B cell (primary cell): Measurements from ENCODE around the gene MEA1. TPM values are rescaled to one million over a fixed set of nuclear protein-coding genes. Genes with fewer than 3 reads are reported as not detected.

Experiments used
- ATAC-seq: fragments of 200-7000 bp; cut with Tn5 transposase; one replicate; pipeline ENCODE4 v1.10.0; 2021; ENCODE audit warnings: low read depth, mild to moderate bottlenecking, moderate number of reproducible peaks, moderate library complexity
- CTCF ChIA-PET: fragments of 350-600 bp; sonication (Branson Sonifier 250); formaldehyde crosslinking; loops from one replicate; lab custom pipeline; 2021; ENCODE audit warnings: antibody characterized with exemption, inconsistent platforms; lab: Charles Lee
- POLR2A ChIA-PET: fragments of 350-600 bp; sonication (Branson Sonifier 250); formaldehyde crosslinking; loops from one replicate; lab custom pipeline; 2021; ENCODE audit warnings: antibody characterized with exemption; lab: Charles Lee
- DNase-seq: peaks from one replicate; pipeline ENCODE4 v3.0.0; 2013
- H2AFZ ChIP-seq: 2 replicates; pipeline ENCODE4 v1.6.1; 2012; ENCODE audit warnings: mild to moderate bottlenecking, low read depth, low read length; ENCODE audit not compliant: insufficient read depth, poor library complexity, severe bottlenecking
- H3K27ac ChIP-seq, 2 donors: 1 replicate in 1 of 2; 2 replicates in 1 of 2; pipeline ENCODE4 v1.5.1; 2012 to 2013; ENCODE audit warnings: low read length in 2 of 2, mild to moderate bottlenecking in 2 of 2, moderate library complexity in 1 of 2
- H3K27me3 ChIP-seq, 4 experiments: fragments of 200-600 bp in 1 of 4; sonication (generic) in 1 of 4; replicated peaks in 1 of 4; 1 replicate in 2 of 4; 2 replicates in 2 of 4; pipeline versions ENCODE4 v1.6.1 to v1.7.0; 2013 to 2016; ENCODE audit warnings: low read length in 3 of 4, mild to moderate bottlenecking in 2 of 4, mixed read lengths in 1 of 4, moderate library complexity in 1 of 4; ENCODE audit not compliant: insufficient read depth in 4 of 4, control insufficient read depth in 3 of 4; ENCODE audit errors: control extremely low read depth in 1 of 4
- H3K36me3 ChIP-seq, 2 experiments: replicated peaks in 1 of 2; 1 replicate in 1 of 2; 2 replicates in 1 of 2; pipeline versions ENCODE4 v1.6.1 to v1.7.1; 2013; ENCODE audit warnings: low read length in 1 of 2; ENCODE audit not compliant: insufficient read depth in 2 of 2, control insufficient read depth in 1 of 2; ENCODE audit errors: control extremely low read depth in 1 of 2, extremely low read depth in 1 of 2
- H3K4me1 ChIP-seq, 2 donors: fragments of 200-600 bp in 1 of 2; sonication (generic) in 1 of 2; 1 replicate in 1 of 2; 2 replicates in 1 of 2; pipeline versions ENCODE4 v1.5.1 to v1.6.1; 2013 to 2017; ENCODE audit warnings: low read length in 2 of 2; ENCODE audit not compliant: control insufficient read depth in 2 of 2, insufficient read depth in 2 of 2
- H3K4me2 ChIP-seq: replicated peaks from 2 replicates; pipeline ENCODE3; 2012; ENCODE audit warnings: mild to moderate bottlenecking, low read depth, low read length; ENCODE audit not compliant: poor library complexity, severe bottlenecking
- H3K4me3 ChIP-seq, 5 experiments: fragments of 200-600 bp in 1 of 5; sonication (generic) in 1 of 5; 1 replicate in 3 of 5; 2 replicates in 2 of 5; pipeline versions ENCODE4 v1.5.1 to v1.7.0; 2011 to 2016; ENCODE audit warnings: low read length in 4 of 5, mild to moderate bottlenecking in 4 of 5, low read depth in 2 of 5, control low read depth in 1 of 5, moderate library complexity in 1 of 5; ENCODE audit not compliant: insufficient read depth in 1 of 5; ENCODE audit errors: control extremely low read depth in 1 of 5, extremely low read depth in 1 of 5
- H3K79me2 ChIP-seq: fragments of 200-600 bp; sonication (generic); one replicate; pipeline ENCODE4 v1.6.0; 2016; ENCODE audit warnings: low read length; ENCODE audit not compliant: control insufficient read depth, insufficient read depth
- H3K9ac ChIP-seq: fragments of 200-600 bp; sonication (generic); 2 replicates; pipeline ENCODE4 v1.6.1; 2017; ENCODE audit warnings: mild to moderate bottlenecking, low read length, moderate library complexity
- H3K9me3 ChIP-seq, 3 donors: one replicate each; pipeline versions ENCODE4 v1.6.1 to v1.7.1; 2013; ENCODE audit warnings: low read length in 2 of 3; ENCODE audit not compliant: control insufficient read depth in 2 of 3, insufficient read depth in 1 of 3; ENCODE audit errors: control extremely low read depth in 1 of 3
- H4K20me1 ChIP-seq: 2 replicates; pipeline ENCODE4 v1.6.0; 2012; ENCODE audit warnings: mild to moderate bottlenecking, low read length; ENCODE audit not compliant: insufficient read depth, control insufficient read depth, poor library complexity, severe bottlenecking
- H3K27ac Mint-ChIP-seq: one replicate; pipeline ENCODE4 v1.8.0; 2021; ENCODE audit warnings: mixed read lengths
- H3K27me3 Mint-ChIP-seq: one replicate; pipeline ENCODE4 v1.8.0; 2021; ENCODE audit warnings: mixed read lengths
- H3K4me1 Mint-ChIP-seq: one replicate; pipeline ENCODE4 v1.8.0; 2021; ENCODE audit warnings: mixed read lengths
- H3K4me3 Mint-ChIP-seq: one replicate; pipeline ENCODE4 v1.8.0; 2021; ENCODE audit warnings: mixed read lengths
- H3K9me3 Mint-ChIP-seq: one replicate; pipeline ENCODE4 v1.8.0; 2022; ENCODE audit warnings: mixed read lengths; ENCODE audit not compliant: insufficient read depth
- EZH2 ChIP-seq: IDR thresholded peaks from 2 replicates; pipeline ENCODE4 v1.6.1; 2012; ENCODE audit warnings: borderline replicate concordance, low read depth, mild to moderate bottlenecking, moderate library complexity, low read length; ENCODE audit not compliant: insufficient read depth, poor library complexity, severe bottlenecking
- WGBS: methylation state at CpG from one replicate; pipeline ENCODE4 v1.1.5; 2013; ENCODE audit warnings: missing lambda C conversion rate; ENCODE audit not compliant: insufficient coverage; 5-methylcytosine and 5-hydroxymethylcytosine counted together
- intact Hi-C: fragments of 100-400 bp; cut with micrococcal nuclease; formaldehyde crosslinking; loops from one replicate; pipeline ENCODE4 v1.10.0; 2022
- polyA plus RNA-seq: library from polyadenylated mRNA; depleted of rRNA; stranded (reverse); fragments of >200 nt; gene quantifications from 2 replicates; pipeline ENCODE4 v1.2.3, GENCODE V29; 2012
- total RNA-seq, 2 donors: library from RNA; stranded (reverse); fragments of 120-200 nt in 1 of 2; gene quantifications; 1 replicate in 1 of 2; 2 replicates in 1 of 2; pipeline versions ENCODE4 v1.2.3 to v1.2.4, GENCODE V29; 2013 to 2022
- TF ChIP-seq, protein P1 (sequence below): fragments of 200-600 bp; IDR thresholded peaks from one replicate; pipeline ENCODE4 v1.8.0; 2022; ENCODE audit warnings: antibody characterized with exemption, mild to moderate bottlenecking

The MEA1 gene
- total and polyA plus RNA-seq, 2 donors (not counting 1 experiment from before 2014, with no cell fraction given): 35.7 to 36.7 TPM

DNA sequence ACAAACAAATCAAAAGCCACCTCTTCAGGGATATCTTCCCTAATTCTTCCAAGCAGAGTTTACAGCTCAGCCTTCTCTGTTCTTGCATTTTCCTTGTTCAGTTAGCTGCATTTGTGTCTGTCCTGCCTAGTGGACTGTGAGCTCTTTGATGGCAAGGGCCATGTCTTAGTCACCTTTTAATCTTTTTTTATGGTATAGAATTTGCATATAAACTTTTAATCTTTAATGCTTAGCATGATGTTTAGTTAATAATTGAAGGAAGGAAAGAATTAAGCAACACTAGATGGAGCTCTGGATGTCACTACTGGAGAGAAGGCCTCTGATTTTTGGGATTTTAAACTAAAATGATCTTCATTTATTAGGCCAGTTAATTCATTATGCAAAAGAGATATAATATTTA lies 17.2 kb downstream of the MEA1 start:
- no peak overlapping the region for H3K9ac ChIP-seq
- H3K27me3 ChIP-seq: no peaks in the 10 kb centered on the region
- no peaks in the 10 kb centered on the region for H4K20me1 ChIP-seq
- H3K27ac ChIP-seq: no peak overlapping the region
- ChIA-PET POLR2A (interaction anchor here (0.6 to 0.7 kb wide), 2 partner anchors 18 to 52 kb away, joined by 3 to 4 read pairs; partner anchors contain the start of gene PEX6), CTCF (no interaction called here)
- no peak for TF ChIP-seq EZH2
- TF ChIP-seq, protein P1, sequence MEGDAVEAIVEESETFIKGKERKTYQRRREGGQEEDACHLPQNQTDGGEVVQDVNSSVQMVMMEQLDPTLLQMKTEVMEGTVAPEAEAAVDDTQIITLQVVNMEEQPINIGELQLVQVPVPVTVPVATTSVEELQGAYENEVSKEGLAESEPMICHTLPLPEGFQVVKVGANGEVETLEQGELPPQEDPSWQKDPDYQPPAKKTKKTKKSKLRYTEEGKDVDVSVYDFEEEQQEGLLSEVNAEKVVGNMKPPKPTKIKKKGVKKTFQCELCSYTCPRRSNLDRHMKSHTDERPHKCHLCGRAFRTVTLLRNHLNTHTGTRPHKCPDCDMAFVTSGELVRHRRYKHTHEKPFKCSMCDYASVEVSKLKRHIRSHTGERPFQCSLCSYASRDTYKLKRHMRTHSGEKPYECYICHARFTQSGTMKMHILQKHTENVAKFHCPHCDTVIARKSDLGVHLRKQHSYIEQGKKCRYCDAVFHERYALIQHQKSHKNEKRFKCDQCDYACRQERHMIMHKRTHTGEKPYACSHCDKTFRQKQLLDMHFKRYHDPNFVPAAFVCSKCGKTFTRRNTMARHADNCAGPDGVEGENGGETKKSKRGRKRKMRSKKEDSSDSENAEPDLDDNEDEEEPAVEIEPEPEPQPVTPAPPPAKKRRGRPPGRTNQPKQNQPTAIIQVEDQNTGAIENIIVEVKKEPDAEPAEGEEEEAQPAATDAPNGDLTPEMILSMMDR: no peak
- no peak for DNase-seq
- intact Hi-C loops: no loop called here
- no peak overlapping the region for H3K4me3 Mint-ChIP-seq
- no peak for ATAC-seq
- no peak overlapping the region for H3K27ac Mint-ChIP-seq
- no peak overlapping the region for H3K4me2 ChIP-seq
- no peaks in the 10 kb centered on the region for H3K4me1 ChIP-seq
- no peaks in the 10 kb centered on the region for H3K9me3 ChIP-seq
- no peaks in the 10 kb centered on the region for H3K4me1 Mint-ChIP-seq
- H3K27me3 Mint-ChIP-seq: no peaks in the 10 kb centered on the region
- no peak overlapping the region for H3K4me3 ChIP-seq
- peaks cover 0 to 5% of the 10 kb centered on the region in 2 experiments for H3K36me3 ChIP-seq
- H2AFZ ChIP-seq: no peak overlapping the region
- peaks cover 25% of the 10 kb centered on the region for H3K79me2 ChIP-seq
- H3K9me3 Mint-ChIP-seq: no peaks in the 10 kb centered on the region

DNA sequence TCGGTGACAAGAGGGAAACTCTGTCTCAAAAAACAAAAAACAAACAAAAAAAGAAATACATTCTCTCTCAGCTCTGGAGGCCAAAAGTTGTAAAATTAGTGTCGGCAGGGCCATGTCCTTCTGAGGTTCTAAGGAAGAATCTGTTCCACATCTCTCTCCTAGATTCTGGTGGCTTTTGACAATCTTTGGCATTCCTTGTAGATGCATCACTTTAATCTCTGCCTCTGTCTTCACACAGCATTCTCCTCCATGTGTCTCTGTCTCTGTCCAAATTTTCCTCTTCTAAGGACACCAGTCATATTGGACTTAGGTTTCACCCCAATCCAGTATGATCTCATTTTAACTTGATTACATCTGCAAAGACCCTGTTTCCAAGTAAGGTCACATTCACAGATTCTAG lies 20.3 kb downstream of the MEA1 start:
- POLR2A ChIA-PET: no interaction called here
- Mint-ChIP-seq H3K27ac (no peak overlapping the region), H3K4me3 (no peak overlapping the region), H3K27me3 (no peaks in the 10 kb centered on the region), H3K4me1 (no peaks in the 10 kb centered on the region), H3K9me3 (no peaks in the 10 kb centered on the region)
- H3K9me3 ChIP-seq: no peaks in the 10 kb centered on the region
- no peak overlapping the region for H3K4me3 ChIP-seq
- H2AFZ ChIP-seq: no peak overlapping the region
- TF ChIP-seq, protein P1: no peak
- no peak for TF ChIP-seq EZH2
- no peak overlapping the region for H3K9ac ChIP-seq
- H3K79me2 ChIP-seq: peaks cover 21% of the 10 kb centered on the region
- no peak overlapping the region for H3K27ac ChIP-seq
- WGBS: 100% methylated on average over 1 of the region's 2 CpGs
- intact Hi-C loops: no loop called here
- no peak for ATAC-seq
- no peaks in the 10 kb centered on the region for H3K4me1 ChIP-seq
- no peaks in the 10 kb centered on the region for H3K27me3 ChIP-seq
- no peak overlapping the region for H3K4me2 ChIP-seq
- DNase-seq: no peak
- H4K20me1 ChIP-seq: no peaks in the 10 kb centered on the region
- H3K36me3 ChIP-seq: peaks cover 0 to 26% of the 10 kb centered on the region in 2 experiments
- CTCF ChIA-PET: no interaction called here
